ENCODE data around the gene PCCA. TPM values are rescaled to one million over a fixed set of nuclear protein-coding genes. Genes with fewer than 3 reads are reported as not detected.

Gene PCCA
- total RNA-seq, 4 donors from 2014 or later, result 40.1 to 82.8 (median 61.1) TPM

GRCh38 chr13:100173203-100173602, 84.3 kb downstream of the PCCA start:
- TF ChIP-seq CTCF (IDR thresholded peaks at IDR 0.05; ENCODE audit: low read depth), result no peak

- TF ChIP-seq CTCF (IDR thresholded peaks at IDR 0.05; ENCODE audit: low read depth), result no peak
These were observed 86.3 kb downstream of the PCCA start for GRCh38 chr13:100175078-100175802.

GRCh38 chr13:100175803-100176182, 86.9 kb downstream of the PCCA start:
- no peak for TF ChIP-seq CTCF (IDR thresholded peaks at IDR 0.05; ENCODE audit: low read depth)

GRCh38 chr13:100176801-100177400, 88.0 kb downstream of the PCCA start:
- TF ChIP-seq CTCF (IDR thresholded peaks at IDR 0.05; ENCODE audit: low read depth), result no peak

- no peak for TF ChIP-seq CTCF (IDR thresholded peaks at IDR 0.05; ENCODE audit: low read depth)
These were observed 89.4 kb downstream of the PCCA start for GRCh38 chr13:100178309-100178708.

- TF ChIP-seq CTCF (IDR thresholded peaks at IDR 0.05; ENCODE audit: low read depth), result no peak
These were observed 90.4 kb downstream of the PCCA start for GRCh38 chr13:100179276-100179675.

GRCh38 chr13:100182900-100183490, 94.1 kb downstream of the PCCA start:
- no peak for TF ChIP-seq CTCF (IDR thresholded peaks at IDR 0.05; ENCODE audit: low read depth)

All from subcutaneous adipose tissue (tissue), 4 donors.